ENCODE data around the gene ATP6V0A1.

DNA sequence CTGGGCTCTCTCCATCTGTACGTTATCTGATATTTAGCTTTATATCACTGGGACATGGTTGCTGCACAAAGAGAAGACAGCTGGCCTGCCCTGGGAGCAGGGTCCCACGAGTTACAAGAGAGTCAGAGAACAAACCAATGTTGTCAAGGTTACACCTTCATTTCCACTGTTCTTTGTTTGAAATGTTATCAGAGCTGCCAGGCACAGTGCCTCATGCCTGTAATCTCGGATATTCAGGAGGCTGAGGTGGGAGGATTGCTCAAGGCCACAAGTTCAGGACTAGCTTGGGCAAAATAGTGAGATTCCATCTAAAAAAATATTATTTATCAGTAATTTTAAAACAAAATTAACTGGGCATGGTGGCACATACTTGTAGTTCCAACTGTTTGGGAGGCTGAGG is 34.6 kb downstream of the ATP6V0A1 start:
- TF ChIP-seq, protein P1, sequence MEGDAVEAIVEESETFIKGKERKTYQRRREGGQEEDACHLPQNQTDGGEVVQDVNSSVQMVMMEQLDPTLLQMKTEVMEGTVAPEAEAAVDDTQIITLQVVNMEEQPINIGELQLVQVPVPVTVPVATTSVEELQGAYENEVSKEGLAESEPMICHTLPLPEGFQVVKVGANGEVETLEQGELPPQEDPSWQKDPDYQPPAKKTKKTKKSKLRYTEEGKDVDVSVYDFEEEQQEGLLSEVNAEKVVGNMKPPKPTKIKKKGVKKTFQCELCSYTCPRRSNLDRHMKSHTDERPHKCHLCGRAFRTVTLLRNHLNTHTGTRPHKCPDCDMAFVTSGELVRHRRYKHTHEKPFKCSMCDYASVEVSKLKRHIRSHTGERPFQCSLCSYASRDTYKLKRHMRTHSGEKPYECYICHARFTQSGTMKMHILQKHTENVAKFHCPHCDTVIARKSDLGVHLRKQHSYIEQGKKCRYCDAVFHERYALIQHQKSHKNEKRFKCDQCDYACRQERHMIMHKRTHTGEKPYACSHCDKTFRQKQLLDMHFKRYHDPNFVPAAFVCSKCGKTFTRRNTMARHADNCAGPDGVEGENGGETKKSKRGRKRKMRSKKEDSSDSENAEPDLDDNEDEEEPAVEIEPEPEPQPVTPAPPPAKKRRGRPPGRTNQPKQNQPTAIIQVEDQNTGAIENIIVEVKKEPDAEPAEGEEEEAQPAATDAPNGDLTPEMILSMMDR (IDR thresholded peaks at IDR 0.05), result no peak
- TF ChIP-seq POLR2AphosphoS5 (IDR thresholded peaks at IDR 0.05), result no peak

Measured in suprapubic skin (tissue), 3 donors.